Endothelial cell of umbilical vein (primary cell): Measurements from ENCODE around the gene CENPN. TPM values are rescaled to one million over a fixed set of nuclear protein-coding genes. Genes with fewer than 3 reads are reported as not detected.

Source experiments
- BruUV-seq: library from RNA; stranded (reverse); fragments of 400-500 nt; replicated peaks from 2 replicates; lab custom pipeline; 2021; lab: Mats Ljungman, UMichigan
- CTCF ChIA-PET: fragments of 300-600, 350-600 bp; sonication (Branson Sonifier 250); formaldehyde crosslinking; loops from one replicate; lab custom pipeline; 2021; ENCODE audit warnings: antibody characterized with exemption, inconsistent platforms; lab: Charles Lee
- POLR2A ChIA-PET: fragments of 300-600, 350-600 bp; sonication (Branson Sonifier 250); formaldehyde crosslinking; loops from one replicate; lab custom pipeline; 2021; ENCODE audit warnings: antibody characterized with exemption, inconsistent platforms; lab: Charles Lee
- DNase-seq: peaks from one replicate; pipeline ENCODE4 v3.0.0-alpha.2; 2011; ENCODE audit warnings: low read depth, low spot score
- FAIRE-seq: peaks from 2 replicates; lab custom pipeline; 2011; peaks lifted over from hg19 to GRCh38; lab: Jason Lieb, UNC
- H2AFZ ChIP-seq: 2 replicates; pipeline ENCODE4 v1.6.0; 2012; ENCODE audit warnings: low read depth, low read length, control low read depth, inconsistent platforms
- H3K27ac ChIP-seq: 2 replicates; pipeline ENCODE4 v1.5.1; 2011; ENCODE audit warnings: low read depth, mild to moderate bottlenecking, control low read depth, low read length, moderate library complexity; ENCODE audit not compliant: insufficient read depth
- H3K27me3 ChIP-seq, 2 experiments: 2 replicates each; pipeline versions ENCODE4 v1.6.0 to v1.6.1; 2011; ENCODE audit warnings: low read length in 2 of 2, mixed read lengths in 1 of 2; ENCODE audit not compliant: control insufficient read depth in 2 of 2, insufficient read depth in 2 of 2
- H3K36me3 ChIP-seq, 2 experiments: 2 replicates in 1 of 2; 3 replicates in 1 of 2; pipeline ENCODE4 v1.5.1; 2011; ENCODE audit warnings: low read length in 2 of 2, mild to moderate bottlenecking in 1 of 2, moderate library complexity in 1 of 2; ENCODE audit not compliant: control insufficient read depth in 2 of 2, insufficient read depth in 2 of 2; ENCODE audit errors: extremely low read depth in 1 of 2
- H3K4me1 ChIP-seq: 3 replicates; pipeline ENCODE4 v1.5.1; 2011; ENCODE audit warnings: mild to moderate bottlenecking, low read length; ENCODE audit not compliant: control insufficient read depth, insufficient read depth; ENCODE audit errors: extremely low read depth
- H3K4me2 ChIP-seq: 2 replicates; pipeline ENCODE4 v1.6.1; 2011; ENCODE audit warnings: low read length, control low read depth, mixed read lengths; ENCODE audit not compliant: insufficient read depth
- H3K4me3 ChIP-seq, 3 experiments: fragments of 200-600 bp in 1 of 3; sonication (generic), shearing (Covaris generic) in 1 of 3; replicated peaks in 1 of 3; 2 replicates each; pipeline ENCODE4 v1.5.1; 2011 to 2016; ENCODE audit warnings: control low read depth in 3 of 3, low read length in 3 of 3, mild to moderate bottlenecking in 2 of 3, inconsistent platforms in 1 of 3, low read depth in 1 of 3, moderate library complexity in 1 of 3; ENCODE audit not compliant: insufficient read depth in 1 of 3
- H3K79me2 ChIP-seq: 2 replicates; pipeline ENCODE4 v1.6.0; 2012; ENCODE audit warnings: low read length, inconsistent platforms; ENCODE audit not compliant: control insufficient read depth, insufficient read depth
- H3K9ac ChIP-seq: replicated peaks from 2 replicates; pipeline ENCODE3; 2011; ENCODE audit warnings: low read length, control low read depth; ENCODE audit not compliant: insufficient read depth; ENCODE audit errors: extremely low read depth
- H3K9me1 ChIP-seq: replicated peaks from 3 replicates; pipeline ENCODE4 v1.6.0; 2011; ENCODE audit warnings: mild to moderate bottlenecking, low read length; ENCODE audit not compliant: control insufficient read depth, insufficient read depth; ENCODE audit errors: extremely low read depth
- H3K9me3 ChIP-seq: replicated peaks from 2 replicates; pipeline ENCODE4 v1.5.1; 2012; ENCODE audit warnings: low read length, inconsistent platforms; ENCODE audit not compliant: control insufficient read depth, insufficient read depth
- H4K20me1 ChIP-seq: replicated peaks from 2 replicates; pipeline ENCODE3; 2011; ENCODE audit warnings: mild to moderate bottlenecking, low read length; ENCODE audit not compliant: control insufficient read depth, insufficient read depth; ENCODE audit errors: extremely low read depth
- EZH2 ChIP-seq: IDR thresholded peaks from 2 replicates; pipeline ENCODE4 v1.6.1; 2012; ENCODE audit warnings: borderline replicate concordance, low read depth, mild to moderate bottlenecking, moderate library complexity, low read length, inconsistent platforms; ENCODE audit not compliant: severe bottlenecking
- FOS ChIP-seq: IDR thresholded peaks from 2 replicates; pipeline ENCODE4 v1.6.1; 2011; ENCODE audit warnings: mild to moderate bottlenecking, low read length, moderate library complexity, borderline replicate concordance; ENCODE audit not compliant: insufficient read depth
- GATA2 ChIP-seq: IDR thresholded peaks from 2 replicates; pipeline ENCODE4 v1.7.0; 2011; ENCODE audit warnings: low read depth, mild to moderate bottlenecking, moderate library complexity, mixed read lengths, low read length; ENCODE audit not compliant: insufficient read length, insufficient read depth
- JUN ChIP-seq: IDR thresholded peaks from 2 replicates; pipeline ENCODE4 v1.6.1; 2011; ENCODE audit warnings: borderline replicate concordance, low read depth; ENCODE audit not compliant: insufficient read length, insufficient read depth
- MYC ChIP-seq: IDR thresholded peaks from one replicate; pipeline ENCODE4 v1.6.1; 2011; ENCODE audit warnings: mild to moderate bottlenecking, low read depth, low read length
- POLR2A ChIP-seq: IDR thresholded peaks from 2 replicates; pipeline ENCODE4 v1.6.1; 2012; ENCODE audit warnings: low read depth, mild to moderate bottlenecking, control low read depth, low read length
- POLR2AphosphoS5 ChIP-seq: IDR thresholded peaks from 2 replicates; pipeline ENCODE4 v1.6.1; 2012; ENCODE audit warnings: low read depth, mild to moderate bottlenecking, control low read depth, low read length, moderate library complexity; ENCODE audit not compliant: insufficient read depth
- dilution Hi-C: fragments of 300-500 bp; cut with MboI; formaldehyde crosslinking; loops from one replicate; pipeline ENCODE4 v1.15.0; 2019; ENCODE audit warnings: low sequenced_read_pairs; ENCODE audit not compliant: extremely low pct_ligation_motif_present
- intact Hi-C: fragments of 100-400 bp; cut with micrococcal nuclease; formaldehyde crosslinking; loops from one replicate; pipeline ENCODE4 v1.10.0; 2022
- polyA plus RNA-seq, 4 experiments: library from polyadenylated mRNA; depleted of rRNA in 3 of 4; stranded (reverse) in 3 of 4; unstranded in 1 of 4; fragments of >200 nt; gene quantifications; 2 replicates each; pipeline versions ENCODE4 v1.2.1 to v1.2.3, GENCODE V29; 2011 to 2012; ENCODE audit warnings: missing spikeins in 1 of 4
- total RNA-seq: library from RNA; stranded (reverse); gene quantifications from 2 replicates; pipeline ENCODE4 v1.2.3, GENCODE V29; 2021
- TF ChIP-seq, protein P1 (sequence below), 2 donors: IDR thresholded peaks; 1 replicate in 1 of 2; 2 replicates in 1 of 2; pipeline ENCODE4 v1.5.1; 2011; ENCODE audit warnings: low read length in 2 of 2, mild to moderate bottlenecking in 2 of 2, moderate library complexity in 2 of 2, control low read depth in 1 of 2, inconsistent platforms in 1 of 2, low read depth in 1 of 2; ENCODE audit not compliant: insufficient read depth in 1 of 2; ENCODE audit errors: extremely low read depth in 1 of 2
- TF ChIP-seq, protein P2 (sequence below): IDR thresholded peaks from 2 replicates; pipeline ENCODE4 v1.6.1; 2011; ENCODE audit not compliant: insufficient read depth, insufficient read length

CENPN gene
- total and polyA plus RNA-seq, 2 donors (not counting 3 experiments of a cell fraction or from before 2014, with no cell fraction given), result 17.6 to 52.4 TPM

DNA sequence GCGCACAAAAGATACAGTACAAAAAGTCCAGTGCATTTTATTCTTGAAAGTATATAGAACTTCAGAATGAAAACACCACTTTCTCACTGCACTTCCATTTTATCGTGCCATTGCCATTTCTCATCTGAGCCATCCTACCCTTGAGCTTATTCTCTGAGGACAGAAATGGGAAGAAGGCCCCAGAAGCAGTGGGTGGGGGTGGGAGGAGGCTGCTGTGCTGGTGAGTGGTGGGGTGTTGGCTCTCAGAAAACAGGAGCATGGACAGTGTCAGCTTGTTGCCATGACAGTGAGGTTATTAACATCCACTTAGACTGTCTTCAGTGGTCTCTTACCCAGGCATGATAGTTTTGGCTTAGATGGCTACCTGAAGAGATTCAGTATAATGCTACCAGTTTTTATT is 33.1 kb downstream of the CENPN start:
- dilution Hi-C loops, result no loop called here
- Histone ChIP-seq H3K9me1 (no peaks in the 10 kb centered on the region), H3K9ac (no peak overlapping the region), H3K79me2 (peaks cover 31% of the 10 kb centered on the region), H3K36me3 (peaks cover 13 to 14% of the 10 kb centered on the region in 2 experiments), H3K27me3 (no peaks in the 10 kb centered on the region), H2AFZ (no peak overlapping the region), H3K4me3 (no peak overlapping the region), H3K4me1 (peaks cover 11% of the 10 kb centered on the region), H4K20me1 (no peaks in the 10 kb centered on the region), H3K4me2 (no peak overlapping the region), H3K9me3 (no peaks in the 10 kb centered on the region), H3K27ac (no peak overlapping the region)
- TF ChIP-seq FOS (no peak), GATA2 (no peak), POLR2A (no peak), MYC (no peak), EZH2 (no peak), POLR2AphosphoS5 (no peak), JUN (no peak)
- TF ChIP-seq, protein P1, sequence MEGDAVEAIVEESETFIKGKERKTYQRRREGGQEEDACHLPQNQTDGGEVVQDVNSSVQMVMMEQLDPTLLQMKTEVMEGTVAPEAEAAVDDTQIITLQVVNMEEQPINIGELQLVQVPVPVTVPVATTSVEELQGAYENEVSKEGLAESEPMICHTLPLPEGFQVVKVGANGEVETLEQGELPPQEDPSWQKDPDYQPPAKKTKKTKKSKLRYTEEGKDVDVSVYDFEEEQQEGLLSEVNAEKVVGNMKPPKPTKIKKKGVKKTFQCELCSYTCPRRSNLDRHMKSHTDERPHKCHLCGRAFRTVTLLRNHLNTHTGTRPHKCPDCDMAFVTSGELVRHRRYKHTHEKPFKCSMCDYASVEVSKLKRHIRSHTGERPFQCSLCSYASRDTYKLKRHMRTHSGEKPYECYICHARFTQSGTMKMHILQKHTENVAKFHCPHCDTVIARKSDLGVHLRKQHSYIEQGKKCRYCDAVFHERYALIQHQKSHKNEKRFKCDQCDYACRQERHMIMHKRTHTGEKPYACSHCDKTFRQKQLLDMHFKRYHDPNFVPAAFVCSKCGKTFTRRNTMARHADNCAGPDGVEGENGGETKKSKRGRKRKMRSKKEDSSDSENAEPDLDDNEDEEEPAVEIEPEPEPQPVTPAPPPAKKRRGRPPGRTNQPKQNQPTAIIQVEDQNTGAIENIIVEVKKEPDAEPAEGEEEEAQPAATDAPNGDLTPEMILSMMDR (IDR thresholded peaks at IDR 0.05; ENCODE audit: extremely low read depth in 1 of 2, insufficient read depth in 1 of 2, low read depth in 1 of 2, low read length in 2 of 2), result no peak
- TF ChIP-seq, protein P2, sequence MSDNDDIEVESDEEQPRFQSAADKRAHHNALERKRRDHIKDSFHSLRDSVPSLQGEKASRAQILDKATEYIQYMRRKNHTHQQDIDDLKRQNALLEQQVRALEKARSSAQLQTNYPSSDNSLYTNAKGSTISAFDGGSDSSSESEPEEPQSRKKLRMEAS, result no peak
- intact Hi-C loops, result no loop called here
- FAIRE-seq, result no peak
- DNase-seq, result no peak
- CTCF ChIA-PET, result interaction anchor here (0.7 kb wide), 1 partner anchor 36 kb away, joined by 4 read pairs; no protein-coding TSS in a partner anchor
- BruUV-seq, result no TSS peak
- POLR2A ChIA-PET, result no interaction called here
